ENCODE measurements around the gene STMND1.

DNA sequence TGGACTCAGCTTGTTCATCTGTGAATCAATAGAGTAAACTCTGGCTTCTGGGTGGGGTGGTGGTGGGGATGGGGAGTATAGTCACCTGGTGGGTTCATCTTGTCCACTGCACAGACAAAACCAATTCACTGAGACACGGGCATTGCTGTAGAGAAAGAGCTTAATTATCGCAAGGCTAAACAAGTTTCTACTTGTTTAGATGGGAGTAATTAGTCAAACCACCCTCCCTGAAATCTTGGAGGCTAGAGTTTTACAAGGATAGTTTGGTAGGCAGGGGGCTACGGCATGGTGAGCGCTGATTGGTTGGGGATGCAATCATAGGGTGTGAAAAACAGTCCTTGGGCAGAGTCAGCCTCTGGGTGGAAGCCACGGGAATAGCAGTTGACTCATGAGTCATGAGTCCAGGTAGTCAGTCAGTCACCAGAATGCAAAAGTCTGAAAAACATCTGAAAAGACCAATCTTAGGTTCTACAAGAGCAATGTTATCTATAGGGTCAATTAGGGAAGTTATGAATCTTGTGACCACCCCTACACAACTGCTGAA lies 77.8 kb downstream of the STMND1 start:
- TF ChIP-seq, protein P1, sequence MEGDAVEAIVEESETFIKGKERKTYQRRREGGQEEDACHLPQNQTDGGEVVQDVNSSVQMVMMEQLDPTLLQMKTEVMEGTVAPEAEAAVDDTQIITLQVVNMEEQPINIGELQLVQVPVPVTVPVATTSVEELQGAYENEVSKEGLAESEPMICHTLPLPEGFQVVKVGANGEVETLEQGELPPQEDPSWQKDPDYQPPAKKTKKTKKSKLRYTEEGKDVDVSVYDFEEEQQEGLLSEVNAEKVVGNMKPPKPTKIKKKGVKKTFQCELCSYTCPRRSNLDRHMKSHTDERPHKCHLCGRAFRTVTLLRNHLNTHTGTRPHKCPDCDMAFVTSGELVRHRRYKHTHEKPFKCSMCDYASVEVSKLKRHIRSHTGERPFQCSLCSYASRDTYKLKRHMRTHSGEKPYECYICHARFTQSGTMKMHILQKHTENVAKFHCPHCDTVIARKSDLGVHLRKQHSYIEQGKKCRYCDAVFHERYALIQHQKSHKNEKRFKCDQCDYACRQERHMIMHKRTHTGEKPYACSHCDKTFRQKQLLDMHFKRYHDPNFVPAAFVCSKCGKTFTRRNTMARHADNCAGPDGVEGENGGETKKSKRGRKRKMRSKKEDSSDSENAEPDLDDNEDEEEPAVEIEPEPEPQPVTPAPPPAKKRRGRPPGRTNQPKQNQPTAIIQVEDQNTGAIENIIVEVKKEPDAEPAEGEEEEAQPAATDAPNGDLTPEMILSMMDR (IDR thresholded peaks at IDR 0.05; ENCODE audit: control extremely low read depth in 1 of 3, insufficient read depth in 1 of 3, low read depth in 1 of 3, low read length in 3 of 3) = no peak
- TF ChIP-seq TAF1 (IDR thresholded peaks at IDR 0.05; ENCODE audit: low read depth, low read length) (no peak), EP300 (IDR thresholded peaks at IDR 0.05; ENCODE audit: borderline replicate concordance in 1 of 2, low read depth in 2 of 2, low read length in 2 of 2) (no peak), KDM5A (IDR thresholded peaks at IDR 0.05; ENCODE audit: low read length) (no peak), POLR2A (IDR thresholded peaks at IDR 0.05; ENCODE audit: control extremely low read depth in 1 of 2, low read depth in 2 of 2, low read length in 2 of 2) (no peak), SP1 (IDR thresholded peaks at IDR 0.05; ENCODE audit: low read depth, low read length) (no peak), POLR2AphosphoS5 (IDR thresholded peaks at IDR 0.05; ENCODE audit: low read depth, low read length) (no peak), GABPA (IDR thresholded peaks at IDR 0.05; ENCODE audit: borderline replicate concordance, insufficient read depth, low read length) (no peak)
- TF ChIP-seq, protein P2, sequence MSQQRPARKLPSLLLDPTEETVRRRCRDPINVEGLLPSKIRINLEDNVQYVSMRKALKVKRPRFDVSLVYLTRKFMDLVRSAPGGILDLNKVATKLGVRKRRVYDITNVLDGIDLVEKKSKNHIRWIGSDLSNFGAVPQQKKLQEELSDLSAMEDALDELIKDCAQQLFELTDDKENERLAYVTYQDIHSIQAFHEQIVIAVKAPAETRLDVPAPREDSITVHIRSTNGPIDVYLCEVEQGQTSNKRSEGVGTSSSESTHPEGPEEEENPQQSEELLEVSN (IDR thresholded peaks at IDR 0.05) = no peak

Data from H1 (cell line).